ENCODE measurements around the gene FMNL2.

Gene FMNL2

DNA sequence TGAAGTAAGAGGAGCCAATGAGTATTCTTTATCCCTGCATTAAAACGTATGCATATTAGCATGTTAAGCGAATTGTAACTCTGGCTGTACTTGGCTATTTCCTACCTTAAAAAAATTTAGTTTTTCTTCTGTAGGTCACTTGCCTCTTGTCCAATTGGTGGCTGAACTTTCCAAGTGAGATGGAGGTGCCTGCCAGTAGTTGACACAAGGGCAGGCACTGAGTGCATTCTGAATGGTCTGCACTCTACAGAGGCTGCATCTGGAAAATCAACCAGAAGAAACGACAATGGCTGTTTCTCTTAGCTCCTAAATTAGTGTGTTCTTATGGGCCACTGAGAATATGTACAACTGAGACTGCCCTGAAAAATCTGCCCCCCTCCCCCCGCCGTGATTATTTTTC, 221.5 kb downstream of the FMNL2 start:
- TF ChIP-seq CTCF (IDR thresholded peaks at IDR 0.05; ENCODE audit: insufficient read depth, low read length, poor library complexity, severe bottlenecking): no peak

DNA sequence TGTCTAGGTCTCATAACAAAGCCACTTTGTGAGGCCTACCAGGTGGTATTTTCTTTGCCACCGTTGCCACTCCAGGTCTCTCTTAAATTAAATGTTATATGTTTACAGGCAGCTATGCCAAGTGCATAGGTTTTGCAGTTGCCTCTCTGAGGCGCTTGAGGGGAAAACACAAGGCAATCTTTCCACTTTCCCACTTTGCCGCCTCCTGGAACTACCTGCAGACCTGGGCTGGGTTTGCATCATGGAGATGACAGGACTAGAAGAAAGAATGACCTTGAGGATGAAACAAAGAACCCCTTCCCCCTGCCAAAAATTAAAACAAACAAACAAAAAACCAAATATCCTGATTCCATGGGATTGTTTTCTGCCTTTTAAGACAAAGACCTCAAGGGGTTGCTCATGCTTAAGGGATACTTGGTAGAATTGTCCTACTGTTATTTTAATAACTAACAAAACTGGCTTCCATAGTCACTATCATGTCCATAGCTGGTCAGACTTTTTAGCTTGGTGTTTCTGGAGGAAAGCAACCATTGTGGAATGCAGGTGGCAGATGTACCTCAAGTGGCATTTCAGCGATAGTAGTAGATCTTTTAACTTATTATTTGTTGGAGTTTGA, 222.4 kb downstream of the FMNL2 start:
- Histone ChIP-seq H3K27me3 (ENCODE audit: low read length) (no peaks in the 10 kb centered on the region), H3K27ac (ENCODE audit: low read depth, low read length) (no peak overlapping the region), H3K36me3 (ENCODE audit: low read length) (no peaks in the 10 kb centered on the region), H3K9ac (ENCODE audit: low read length) (no peak overlapping the region), H3K79me2 (ENCODE audit: insufficient read depth, low read length) (no peaks in the 10 kb centered on the region), H3K9me2 (replicated peaks; ENCODE audit: insufficient read depth, low read length) (no peaks in the 10 kb centered on the region), H3F3A (ENCODE audit: insufficient read depth) (no peaks in the 10 kb centered on the region), H4K20me1 (ENCODE audit: low read depth, low read length) (no peaks in the 10 kb centered on the region), H3K9me3 (ENCODE audit: insufficient read depth, low read length) (peaks cover 3% of the 10 kb centered on the region; the same call in 1 of the 2 replicates), H2AFZ (ENCODE audit: low read depth, low read length, severe bottlenecking) (no peak overlapping the region), H3K4me3 (ENCODE audit: insufficient read depth, low read length, poor library complexity, severe bottlenecking) (no peak overlapping the region), H3K4me2 (ENCODE audit: low read depth, low read length, poor library complexity, severe bottlenecking) (no peak overlapping the region)
- TF ChIP-seq CTCF (IDR thresholded peaks at IDR 0.05; ENCODE audit: insufficient read depth, low read length, poor library complexity, severe bottlenecking) (no peak), EZH2phosphoT487 (conservative IDR thresholded peaks at IDR 0.05; ENCODE audit: low read length) (no peak)

More for the DNA sequence above, 221.5 kb downstream of the FMNL2 start:
- H3K9ac ChIP-seq (ENCODE audit: low read length): no peak overlapping the region
- no peak overlapping the region for H3K4me3 ChIP-seq (ENCODE audit: insufficient read depth, low read length, poor library complexity, severe bottlenecking)
- H3K27ac ChIP-seq (ENCODE audit: low read depth, low read length): no peak overlapping the region
- H3K36me3 ChIP-seq (ENCODE audit: low read length): no peaks in the 10 kb centered on the region
- no peaks in the 10 kb centered on the region for H3F3A ChIP-seq (ENCODE audit: insufficient read depth)
- no peak overlapping the region for H2AFZ ChIP-seq (ENCODE audit: low read depth, low read length, severe bottlenecking)
- H3K4me2 ChIP-seq (ENCODE audit: low read depth, low read length, poor library complexity, severe bottlenecking): no peak overlapping the region
- no peaks in the 10 kb centered on the region for H4K20me1 ChIP-seq (ENCODE audit: low read depth, low read length)
- peaks cover 3% of the 10 kb centered on the region; the same call in 1 of the 2 replicates for H3K9me3 ChIP-seq (ENCODE audit: insufficient read depth, low read length)
- H3K27me3 ChIP-seq (ENCODE audit: low read length): no peaks in the 10 kb centered on the region
- H3K9me2 ChIP-seq (replicated peaks; ENCODE audit: insufficient read depth, low read length): no peaks in the 10 kb centered on the region
- no peaks in the 10 kb centered on the region for H3K79me2 ChIP-seq (ENCODE audit: insufficient read depth, low read length)

GRCh38 chr2:152558158-152558984, 223.4 kb downstream of the FMNL2 start:
- TF ChIP-seq CTCF (IDR thresholded peaks at IDR 0.05; ENCODE audit: insufficient read depth, low read length, poor library complexity, severe bottlenecking) (no peak), EZH2phosphoT487 (conservative IDR thresholded peaks at IDR 0.05; ENCODE audit: low read length) (no peak)
- H4K20me1 ChIP-seq (ENCODE audit: low read depth, low read length): no peaks in the 10 kb centered on the region
- peaks cover 3% of the 10 kb centered on the region; the same call in 1 of the 2 replicates for H3K9me3 ChIP-seq (ENCODE audit: insufficient read depth, low read length)
- H3K9ac ChIP-seq (ENCODE audit: low read length): no peak overlapping the region
- no peaks in the 10 kb centered on the region for H3K79me2 ChIP-seq (ENCODE audit: insufficient read depth, low read length)
- H3K27me3 ChIP-seq (ENCODE audit: low read length): no peaks in the 10 kb centered on the region
- no peaks in the 10 kb centered on the region for H3K36me3 ChIP-seq (ENCODE audit: low read length)
- no peak overlapping the region for H3K27ac ChIP-seq (ENCODE audit: low read depth, low read length)
- no peaks in the 10 kb centered on the region for H3K9me2 ChIP-seq (replicated peaks; ENCODE audit: insufficient read depth, low read length)
- H3F3A ChIP-seq (ENCODE audit: insufficient read depth): no peaks in the 10 kb centered on the region
- H3K4me3 ChIP-seq (ENCODE audit: insufficient read depth, low read length, poor library complexity, severe bottlenecking): no peak overlapping the region
- H3K4me2 ChIP-seq (ENCODE audit: low read depth, low read length, poor library complexity, severe bottlenecking): no peak overlapping the region
- H2AFZ ChIP-seq (ENCODE audit: low read depth, low read length, severe bottlenecking): no peak overlapping the region

Data from SU-DHL-6 (cell line).